Liver (tissue), 9 donors: Measurements from ENCODE around the gene HSP90AA1. TPM values are rescaled to one million over a fixed set of nuclear protein-coding genes. Genes with fewer than 3 reads are reported as not detected.

Experiments used
- DNase-seq: peaks from one replicate; pipeline ENCODE4 v3.0.0-alpha.2; 2017; ENCODE audit warnings: low spot score
- H3K27ac ChIP-seq, 2 donors: one replicate each; pipeline ENCODE4 v1.7.0; 2013; ENCODE audit warnings: inconsistent platforms in 2 of 2, low read length in 2 of 2, control low read depth in 1 of 2, low read depth in 1 of 2, mild to moderate bottlenecking in 1 of 2
- H3K27me3 ChIP-seq, 4 donors: one replicate each; pipeline versions ENCODE4 v1.6.1 to v1.7.0; 2013; ENCODE audit warnings: low read length in 3 of 4, inconsistent platforms in 1 of 4, mild to moderate bottlenecking in 1 of 4, moderate library complexity in 1 of 4; ENCODE audit not compliant: control insufficient read depth in 4 of 4, insufficient read depth in 4 of 4
- H3K36me3 ChIP-seq, 4 donors: one replicate each; pipeline versions ENCODE4 v1.6.1 to v1.7.0; 2013; ENCODE audit warnings: low read length in 3 of 4, mild to moderate bottlenecking in 3 of 4, low read depth in 1 of 4, moderate library complexity in 1 of 4; ENCODE audit not compliant: control insufficient read depth in 4 of 4, insufficient read depth in 3 of 4
- H3K4me1 ChIP-seq, 4 donors: one replicate each; pipeline versions ENCODE4 v1.6.1 to v1.7.0; 2013; ENCODE audit warnings: low read length in 3 of 4, mild to moderate bottlenecking in 3 of 4, moderate library complexity in 1 of 4; ENCODE audit not compliant: control insufficient read depth in 4 of 4, insufficient read depth in 4 of 4
- H3K4me3 ChIP-seq, 3 donors: one replicate each; pipeline versions ENCODE4 v1.6.1 to v1.7.0; 2013; ENCODE audit warnings: low read length in 3 of 3, control low read depth in 1 of 3, low read depth in 1 of 3, mild to moderate bottlenecking in 1 of 3
- H3K9ac ChIP-seq, 2 donors: one replicate each; pipeline ENCODE4 v1.7.0; 2013; ENCODE audit warnings: low read length in 2 of 2, mild to moderate bottlenecking in 2 of 2, moderate library complexity in 2 of 2, control low read depth in 1 of 2, low read depth in 1 of 2
- H3K9me3 ChIP-seq, 4 donors: one replicate each; pipeline versions ENCODE4 v1.6.1 to v1.7.0; 2013; ENCODE audit warnings: low read length in 3 of 4; ENCODE audit not compliant: control insufficient read depth in 4 of 4
- CTCF ChIP-seq: fragments of 150-350 bp; IDR thresholded peaks from 2 replicates; pipeline ENCODE4 v1.5.1; 2017; ENCODE audit warnings: improper control_type of control experiment, low read depth, low read length; ENCODE audit not compliant: missing input control
- EGR1 ChIP-seq, 2 donors: IDR thresholded peaks; 2 replicates each; pipeline ENCODE4 v1.6.1; 2016 to 2018; ENCODE audit warnings: antibody characterized with exemption in 2 of 2, low read depth in 2 of 2
- FOXA1 ChIP-seq: IDR thresholded peaks from 2 replicates; pipeline ENCODE4 v1.6.1; 2016; ENCODE audit warnings: antibody characterized with exemption
- FOXA2 ChIP-seq: IDR thresholded peaks from 2 replicates; pipeline ENCODE4 v1.6.1; 2016; ENCODE audit warnings: antibody characterized with exemption
- HNF4A ChIP-seq, 2 donors: conservative IDR thresholded peaks; 2 replicates each; pipeline ENCODE4 v1.6.1; 2016; ENCODE audit warnings: antibody characterized with exemption in 2 of 2, mild to moderate bottlenecking in 2 of 2
- HNF4G ChIP-seq: IDR thresholded peaks from 2 replicates; pipeline ENCODE4 v1.6.1; 2016; ENCODE audit warnings: antibody characterized with exemption
- JUND ChIP-seq, 2 donors: IDR thresholded peaks; 2 replicates each; pipeline ENCODE4 v1.6.1; 2016; ENCODE audit warnings: antibody characterized with exemption in 2 of 2
- NR2F2 ChIP-seq: IDR thresholded peaks from 2 replicates; pipeline ENCODE4 v1.6.1; 2016; ENCODE audit warnings: antibody characterized with exemption
- RAD21 ChIP-seq, 2 donors: IDR thresholded peaks; 2 replicates each; pipeline ENCODE4 v1.6.1; 2016; ENCODE audit warnings: antibody characterized with exemption in 2 of 2, mild to moderate bottlenecking in 2 of 2
- REST ChIP-seq: IDR thresholded peaks from 2 replicates; pipeline ENCODE4 v1.6.1; 2016; ENCODE audit warnings: antibody characterized with exemption, mild to moderate bottlenecking
- RXRA ChIP-seq, 2 donors: IDR thresholded peaks; 2 replicates each; pipeline ENCODE4 v1.6.1; 2017 to 2018; ENCODE audit warnings: antibody characterized with exemption in 2 of 2, mild to moderate bottlenecking in 1 of 2
- TAF1 ChIP-seq: conservative IDR thresholded peaks from 2 replicates; pipeline ENCODE4 v1.6.1; 2016; ENCODE audit warnings: antibody characterized with exemption, mild to moderate bottlenecking
- ZBTB33 ChIP-seq: IDR thresholded peaks from 2 replicates; pipeline ENCODE4 v1.6.1; 2016; ENCODE audit warnings: antibody characterized with exemption
- WGBS: extraction: QIAGEN DNeasy Blood & Tissue Kit; methylation state at CpG from one replicate; pipeline ENCODE4 v1.1.7; 2013; 5-methylcytosine and 5-hydroxymethylcytosine counted together
- polyA plus RNA-seq, 2 donors: library from polyadenylated mRNA; stranded (reverse) in 1 of 2; unstranded in 1 of 2; fragments of 200-250 nt in 1 of 2; fragments of >200 nt in 1 of 2; fragmentation: Nextera tagmentation in 1 of 2; extraction: Ambion mirVana in 1 of 2; gene quantifications; one replicate each; pipeline versions ENCODE4 v1.2.1 to v1.2.3, GENCODE V29; 2013 to 2015
- total RNA-seq, 2 donors: library from RNA; depleted of rRNA; stranded (reverse); fragments of >200 nt; gene quantifications; one replicate each; pipeline ENCODE4 v1.2.3, GENCODE V29; 2014
- TF ChIP-seq, protein P1 (sequence below): IDR thresholded peaks from 2 replicates; pipeline ENCODE4 v1.6.1; 2016; ENCODE audit warnings: antibody characterized with exemption
- donor health status: healthy.
- donor health status: healthy.
- donor health status: healthy.
- donor health status: healthy.
- donor health status: healthy.

HSP90AA1 gene
- total and polyA plus RNA-seq, 4 donors, result 174 to 386 (median 287) TPM

DNA sequence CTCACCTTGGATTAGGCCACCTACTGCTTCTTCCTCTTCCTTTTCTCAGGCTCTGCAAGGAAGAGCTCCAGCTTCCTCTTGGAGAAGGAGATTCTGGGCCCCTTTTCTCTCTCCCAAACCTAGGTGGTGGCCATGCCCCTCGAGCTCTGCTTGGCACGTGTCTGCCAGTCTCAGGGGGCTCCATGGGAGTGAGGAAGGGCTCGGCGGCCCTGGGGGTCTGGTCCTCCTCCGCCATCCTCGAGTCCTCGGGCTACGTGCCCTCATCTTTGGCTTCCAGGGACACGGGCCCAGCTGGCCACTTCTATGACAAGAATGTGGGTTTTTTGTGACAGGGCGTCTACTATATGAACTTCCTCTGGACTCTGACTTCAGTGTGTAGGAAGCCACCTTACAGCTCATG is 34.3 kb downstream of the HSP90AA1 start:
- no peak for TF ChIP-seq FOXA1

GRCh38 chr14:102050625-102051024 is 36.2 kb downstream of the HSP90AA1 start:
- 87% methylated on average over 11 of the region's 11 CpGs for WGBS
- H3K36me3 ChIP-seq, result peaks cover 17 to 48% (median 39%) of the 10 kb centered on the region in 4 donors
- no peak overlapping the region for H3K4me3 ChIP-seq
- TF ChIP-seq TAF1 (no peak), REST (no peak), RXRA (IDR thresholded peaks at IDR 0.05) (no peak), RAD21 (IDR thresholded peaks at IDR 0.05) (no peak), HNF4G (no peak), JUND (IDR thresholded peaks at IDR 0.05) (no peak), NR2F2 (no peak), EGR1 (IDR thresholded peaks at IDR 0.05; ENCODE audit: low read depth in 2 of 2) (no peak), ZBTB33 (no peak), FOXA1 (no peak)
- TF ChIP-seq, protein P1, sequence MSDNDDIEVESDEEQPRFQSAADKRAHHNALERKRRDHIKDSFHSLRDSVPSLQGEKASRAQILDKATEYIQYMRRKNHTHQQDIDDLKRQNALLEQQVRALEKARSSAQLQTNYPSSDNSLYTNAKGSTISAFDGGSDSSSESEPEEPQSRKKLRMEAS, result no peak
- H3K4me1 ChIP-seq, result no peaks in the 10 kb centered on the region
- DNase-seq, result no peak
- H3K9me3 ChIP-seq, result no peaks in the 10 kb centered on the region
- H3K9ac ChIP-seq, result no peak overlapping the region
- H3K27me3 ChIP-seq, result no peaks in the 10 kb centered on the region
- no peak overlapping the region for H3K27ac ChIP-seq

More for the DNA sequence above, 34.3 kb downstream of the HSP90AA1 start:
- WGBS, result 93% methylated on average over 10 of the region's 10 CpGs
- Histone ChIP-seq H3K4me1 (no peaks in the 10 kb centered on the region), H3K27me3 (no peaks in the 10 kb centered on the region), H3K27ac (no peak overlapping the region), H3K4me3 (no peak overlapping the region), H3K9me3 (no peaks in the 10 kb centered on the region), H3K36me3 (peaks cover 14 to 45% (median 39%) of the 10 kb centered on the region in 4 donors), H3K9ac (no peak overlapping the region)
- no peak for DNase-seq

DNA sequence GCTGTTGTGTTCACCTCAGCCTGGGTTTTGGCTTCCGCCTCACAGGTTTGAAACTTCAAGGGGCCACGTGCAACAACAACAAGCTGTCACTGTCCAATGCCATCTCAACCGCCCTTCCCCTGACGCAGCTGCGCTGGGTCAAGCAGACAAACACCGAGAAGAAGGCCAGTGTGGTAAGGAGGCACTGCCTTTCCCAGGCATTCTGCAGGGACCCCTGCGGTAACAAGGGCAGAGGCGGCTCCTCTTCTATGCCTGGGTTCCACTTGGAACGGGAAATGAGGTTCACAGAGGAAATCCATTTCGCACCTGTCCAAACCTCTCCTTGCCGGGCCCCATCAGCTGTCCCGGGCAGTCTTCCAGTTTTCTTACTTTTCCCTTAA is 36.8 kb downstream of the HSP90AA1 start:
- DNase-seq, result no peak
- no peaks in the 10 kb centered on the region for H3K9me3 ChIP-seq
- no peaks in the 10 kb centered on the region for H3K27me3 ChIP-seq
- peaks cover 17 to 48% (median 39%) of the 10 kb centered on the region in 4 donors for H3K36me3 ChIP-seq
- H3K4me3 ChIP-seq, result no peak overlapping the region
- H3K9ac ChIP-seq, result no peak overlapping the region
- H3K27ac ChIP-seq, result no peak overlapping the region
- no peaks in the 10 kb centered on the region for H3K4me1 ChIP-seq
- WGBS, result 94% methylated on average over 12 of the region's 12 CpGs
- TF ChIP-seq HNF4A (conservative IDR thresholded peaks at IDR 0.05) (no peak), NR2F2 (no peak), JUND (IDR thresholded peaks at IDR 0.05) (no peak), RAD21 (IDR thresholded peaks at IDR 0.05) (no peak), FOXA2 (no peak), EGR1 (IDR thresholded peaks at IDR 0.05; ENCODE audit: low read depth in 2 of 2) (no peak), CTCF (no peak)
- TF ChIP-seq, protein P1, result no peak
